SU-DHL-6 (cell line): ENCODE results near the gene SFSWAP.
"Not testable (repeated sequence)": the region's sequence is repeated elsewhere in the genome, so short reads cannot be mapped to it uniquely, and the experiment has no call there.

ENCODE experiments used
- EZH2phosphoT487 ChIP-seq: fragments of 200-600 bp; sonication (generic), shearing (Covaris generic); conservative IDR thresholded peaks from 2 replicates; pipeline ENCODE4 v1.6.1; 2018; ENCODE audit warnings: mild to moderate bottlenecking, antibody characterized with exemption, low read length, moderate library complexity, mixed read lengths
- TF ChIP-seq, protein P1 (sequence below): fragments of 200-600 bp; sonication (generic); IDR thresholded peaks from one replicate; pipeline ENCODE4 v1.5.1; 2017; ENCODE audit warnings: antibody characterized with exemption, mild to moderate bottlenecking, low read length, moderate library complexity; ENCODE audit not compliant: insufficient read depth, poor library complexity, severe bottlenecking

GRCh38 chr12:131661170-131661985 lies 49.5 kb upstream of the SFSWAP start:
- TF ChIP-seq, protein P1, sequence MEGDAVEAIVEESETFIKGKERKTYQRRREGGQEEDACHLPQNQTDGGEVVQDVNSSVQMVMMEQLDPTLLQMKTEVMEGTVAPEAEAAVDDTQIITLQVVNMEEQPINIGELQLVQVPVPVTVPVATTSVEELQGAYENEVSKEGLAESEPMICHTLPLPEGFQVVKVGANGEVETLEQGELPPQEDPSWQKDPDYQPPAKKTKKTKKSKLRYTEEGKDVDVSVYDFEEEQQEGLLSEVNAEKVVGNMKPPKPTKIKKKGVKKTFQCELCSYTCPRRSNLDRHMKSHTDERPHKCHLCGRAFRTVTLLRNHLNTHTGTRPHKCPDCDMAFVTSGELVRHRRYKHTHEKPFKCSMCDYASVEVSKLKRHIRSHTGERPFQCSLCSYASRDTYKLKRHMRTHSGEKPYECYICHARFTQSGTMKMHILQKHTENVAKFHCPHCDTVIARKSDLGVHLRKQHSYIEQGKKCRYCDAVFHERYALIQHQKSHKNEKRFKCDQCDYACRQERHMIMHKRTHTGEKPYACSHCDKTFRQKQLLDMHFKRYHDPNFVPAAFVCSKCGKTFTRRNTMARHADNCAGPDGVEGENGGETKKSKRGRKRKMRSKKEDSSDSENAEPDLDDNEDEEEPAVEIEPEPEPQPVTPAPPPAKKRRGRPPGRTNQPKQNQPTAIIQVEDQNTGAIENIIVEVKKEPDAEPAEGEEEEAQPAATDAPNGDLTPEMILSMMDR: not testable (repeated sequence)
- not testable (repeated sequence) for TF ChIP-seq EZH2phosphoT487
